BJ (cell line): ENCODE measurements around the gene F8A2. TPM values are rescaled to one million over a fixed set of nuclear protein-coding genes. Genes with fewer than 3 reads are reported as not detected.
"Not testable (repeated sequence)": the region's sequence is repeated elsewhere in the genome, so short reads cannot be mapped to it uniquely, and the experiment has no call there.

Experiments used
- CTCF ChIA-PET: fragments of 350-600 bp; formaldehyde crosslinking; extraction: SDS; loops from one replicate; lab custom pipeline; 2021; ENCODE audit warnings: antibody characterized with exemption, inconsistent platforms; lab: Yijun Ruan, JAX
- POLR2A ChIA-PET: fragments of 300-600 bp; sonication (Branson Sonifier 250); formaldehyde crosslinking; extraction: SDS; loops from one replicate; lab custom pipeline; 2021; ENCODE audit warnings: antibody characterized with exemption; lab: Charles Lee
- DNase-seq: peaks from one replicate; pipeline ENCODE4 v3.0.0-alpha.2; 2011; ENCODE audit warnings: low read depth
- H3K27me3 ChIP-seq: 2 replicates; pipeline ENCODE4 v1.6.0; 2011; ENCODE audit warnings: low read length; ENCODE audit not compliant: control insufficient read depth, insufficient read depth
- H3K36me3 ChIP-seq: 2 replicates; pipeline ENCODE4 v1.5.1; 2011; ENCODE audit warnings: low read length; ENCODE audit not compliant: control insufficient read depth, insufficient read depth
- H3K4me3 ChIP-seq: 2 replicates; pipeline ENCODE4 v1.5.1; 2011; ENCODE audit warnings: low read depth, mild to moderate bottlenecking, control low read depth, low read length
- CTCF ChIP-seq: IDR thresholded peaks from 2 replicates; pipeline ENCODE4 v1.5.1; 2011; ENCODE audit warnings: low read depth, mild to moderate bottlenecking, control low read depth, inconsistent platforms, low read length, moderate library complexity; ENCODE audit not compliant: insufficient read depth
- polyA minus RNA-seq: library from RNA; depleted of rRNA, polyadenylated mRNA; stranded (reverse); fragments of >200 nt; gene quantifications from 2 replicates; pipeline ENCODE4 v1.2.3, GENCODE V29; 2011; rRNA and poly(A)+ RNA removed
- polyA plus RNA-seq: library from polyadenylated mRNA; depleted of rRNA; stranded (reverse); fragments of >200 nt; gene quantifications from 2 replicates; pipeline ENCODE4 v1.2.3, GENCODE V29; 2011; rRNA removed

The F8A2 gene
- polyA plus RNA-seq (not detected in 2 replicates), polyA minus RNA-seq (not detected in 2 replicates)

GRCh38 chrX:155381843-155382528, at the start of gene F8A2:
TSS of gene F8A2 (plus strand) at chrX:155382095. CDS start at chrX:155382115, 20 bp downstream.
- POLR2A ChIA-PET = not testable (repeated sequence)

GRCh38 chrX:155333544-155334100, 48.3 kb upstream of the F8A2 start:
- no peak overlapping the region for H3K4me3 ChIP-seq
- ChIA-PET CTCF (no interaction called here), POLR2A (no interaction called here)
- no peaks in the 10 kb centered on the region for H3K27me3 ChIP-seq
- H3K36me3 ChIP-seq = no peaks in the 10 kb centered on the region
- no peak for DNase-seq
- TF ChIP-seq CTCF = no peak

More at GRCh38 chrX:155381843-155382528, at the start of gene F8A2:
- H3K27me3 ChIP-seq, DNase-seq, CTCF ChIA-PET, H3K36me3 ChIP-seq, H3K4me3 ChIP-seq: not testable (repeated sequence)

- POLR2A ChIA-PET = no interaction called here
- no peak within 1 kb of the TSS for H3K4me3 ChIP-seq
These were observed 47.2 kb upstream of the F8A2 start, which contains the start of gene CLIC2 for GRCh38 chrX:155334486-155335336. TSS of gene CLIC2 (minus strand) at chrX:155334614. CDS start at chrX:155334427, 187 bp downstream.

GRCh38 chrX:155335337-155335712, 46.6 kb upstream of the F8A2 start:
- DNase-seq, H3K4me3 ChIP-seq, POLR2A ChIA-PET, H3K27me3 ChIP-seq, H3K36me3 ChIP-seq, CTCF ChIA-PET: not testable (repeated sequence)

More at GRCh38 chrX:155334486-155335336, 47.2 kb upstream of the F8A2 start, which contains the start of gene CLIC2:
- DNase-seq = no peak
- Histone ChIP-seq H3K27me3 (no peaks in the 10 kb centered on the region), H3K36me3 (no peaks in the 10 kb centered on the region)
- CTCF ChIA-PET = no interaction called here
- no peak for TF ChIP-seq CTCF

- POLR2A ChIA-PET, CTCF ChIA-PET, H3K36me3 ChIP-seq, H3K27me3 ChIP-seq, DNase-seq, H3K4me3 ChIP-seq: not testable (repeated sequence)
These were observed 36.2 kb upstream of the F8A2 start for GRCh38 chrX:155345689-155346088.

GRCh38 chrX:155349448-155349847, 32.4 kb upstream of the F8A2 start:
- H3K36me3 ChIP-seq, H3K27me3 ChIP-seq, DNase-seq, H3K4me3 ChIP-seq, CTCF ChIA-PET, POLR2A ChIA-PET: not testable (repeated sequence)

- H3K36me3 ChIP-seq, DNase-seq, CTCF ChIA-PET, POLR2A ChIA-PET, H3K27me3 ChIP-seq, H3K4me3 ChIP-seq: not testable (repeated sequence)
These were observed 18.2 kb upstream of the F8A2 start for GRCh38 chrX:155363712-155364111.

GRCh38 chrX:155373777-155374458, 8.0 kb upstream of the F8A2 start:
- H3K4me3 ChIP-seq, DNase-seq, POLR2A ChIA-PET, H3K27me3 ChIP-seq, CTCF ChIA-PET, H3K36me3 ChIP-seq: not testable (repeated sequence)

GRCh38 chrX:155379802-155380201, 2.1 kb upstream of the F8A2 start:
- POLR2A ChIA-PET, CTCF ChIA-PET, H3K27me3 ChIP-seq, H3K36me3 ChIP-seq, H3K4me3 ChIP-seq, DNase-seq: not testable (repeated sequence)

- H3K4me3 ChIP-seq, DNase-seq, H3K36me3 ChIP-seq, CTCF ChIA-PET, H3K27me3 ChIP-seq, POLR2A ChIA-PET: not testable (repeated sequence)
These were observed 653 bp downstream of the F8A2 start for GRCh38 chrX:155382529-155382967.
